Vagina (tissue), 2 donors: ENCODE measurements around the gene MSMB. TPM values are rescaled to one million over a fixed set of nuclear protein-coding genes. Genes with fewer than 3 reads are reported as not detected.
"Not testable (repeated sequence)": the region's sequence is repeated elsewhere in the genome, so short reads cannot be mapped to it uniquely, and the experiment has no call there.

Experiments
- DNase-seq, 2 donors: peaks; one replicate each; pipeline ENCODE4 v3.0.0-alpha.2; 2017; ENCODE audit errors: extremely low spot score in 2 of 2
- H3K27ac ChIP-seq: fragments of 200-600 bp; sonication (generic); one replicate; pipeline ENCODE4 v1.5.1; 2019
- H3K27me3 ChIP-seq: fragments of 200-600 bp; sonication (generic); one replicate; pipeline ENCODE4 v1.5.1; 2019
- H3K36me3 ChIP-seq, 2 donors: fragments of 200-600 bp; sonication (generic); one replicate each; pipeline ENCODE4 v1.5.1; 2017 to 2019
- H3K4me1 ChIP-seq: fragments of 200-600 bp; sonication (generic); one replicate; pipeline ENCODE4 v1.5.1; 2019
- H3K4me3 ChIP-seq, 2 donors: fragments of 200-600 bp; sonication (generic); 1 replicate in 1 of 2; 2 replicates in 1 of 2; pipeline ENCODE4 v1.5.1; 2016 to 2019
- H3K9me3 ChIP-seq: fragments of 200-600 bp; sonication (generic); one replicate; pipeline ENCODE4 v1.5.1; 2019
- POLR2A ChIP-seq, 2 donors: fragments of 450-650 bp; IDR thresholded peaks; one replicate each; pipeline ENCODE4 v1.6.1; 2017; ENCODE audit warnings: antibody characterized with exemption in 2 of 2, mild to moderate bottlenecking in 2 of 2, moderate library complexity in 2 of 2
- POLR2AphosphoS5 ChIP-seq, 2 donors: sonication (generic); formaldehyde crosslinking; IDR thresholded peaks; one replicate each; pipeline ENCODE4 v1.9.0; 2017; ENCODE audit warnings: antibody characterized with exemption in 2 of 2, mild to moderate bottlenecking in 2 of 2, low read depth in 1 of 2; ENCODE audit not compliant: insufficient read depth in 1 of 2
- intact Hi-C: fragments of 100-400 bp; cut with DNase I; formaldehyde crosslinking; loops from one replicate; pipeline ENCODE4 v1.15.1; 2023
- total RNA-seq: library from RNA; depleted of rRNA; stranded (reverse); fragments of >200 nt; gene quantifications from one replicate; pipeline ENCODE4 v1.2.3, GENCODE V29; 2016
- TF ChIP-seq, protein P1 (sequence below), 3 experiments: fragments of 450-650 bp in 2 of 3; fragments of 200-600 bp in 1 of 3; sonication (generic) in 1 of 3; IDR thresholded peaks; one replicate each; pipeline ENCODE4 v1.5.1; 2017 to 2019; ENCODE audit warnings: antibody characterized with exemption in 3 of 3, mild to moderate bottlenecking in 2 of 3, moderate library complexity in 2 of 3

MSMB gene
- total RNA-seq, 1 donor from 2014 or later, result not detected

- no peaks in the 10 kb centered on the region for H3K36me3 ChIP-seq
- TF ChIP-seq POLR2A (IDR thresholded peaks at IDR 0.05) (no peak), POLR2AphosphoS5 (IDR thresholded peaks at IDR 0.05; ENCODE audit: insufficient read depth in 1 of 2, low read depth in 1 of 2) (no peak)
- TF ChIP-seq, protein P1, sequence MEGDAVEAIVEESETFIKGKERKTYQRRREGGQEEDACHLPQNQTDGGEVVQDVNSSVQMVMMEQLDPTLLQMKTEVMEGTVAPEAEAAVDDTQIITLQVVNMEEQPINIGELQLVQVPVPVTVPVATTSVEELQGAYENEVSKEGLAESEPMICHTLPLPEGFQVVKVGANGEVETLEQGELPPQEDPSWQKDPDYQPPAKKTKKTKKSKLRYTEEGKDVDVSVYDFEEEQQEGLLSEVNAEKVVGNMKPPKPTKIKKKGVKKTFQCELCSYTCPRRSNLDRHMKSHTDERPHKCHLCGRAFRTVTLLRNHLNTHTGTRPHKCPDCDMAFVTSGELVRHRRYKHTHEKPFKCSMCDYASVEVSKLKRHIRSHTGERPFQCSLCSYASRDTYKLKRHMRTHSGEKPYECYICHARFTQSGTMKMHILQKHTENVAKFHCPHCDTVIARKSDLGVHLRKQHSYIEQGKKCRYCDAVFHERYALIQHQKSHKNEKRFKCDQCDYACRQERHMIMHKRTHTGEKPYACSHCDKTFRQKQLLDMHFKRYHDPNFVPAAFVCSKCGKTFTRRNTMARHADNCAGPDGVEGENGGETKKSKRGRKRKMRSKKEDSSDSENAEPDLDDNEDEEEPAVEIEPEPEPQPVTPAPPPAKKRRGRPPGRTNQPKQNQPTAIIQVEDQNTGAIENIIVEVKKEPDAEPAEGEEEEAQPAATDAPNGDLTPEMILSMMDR (IDR thresholded peaks at IDR 0.05), result no peak
- H3K27me3 ChIP-seq, result no peaks in the 10 kb centered on the region
- no peaks in the 10 kb centered on the region for H3K9me3 ChIP-seq
- no peak overlapping the region for H3K27ac ChIP-seq
- H3K4me3 ChIP-seq, result no peak overlapping the region
- DNase-seq, result peak; percentile 64 to 89
- intact Hi-C loops, result no loop called here
- no peaks in the 10 kb centered on the region for H3K4me1 ChIP-seq
Observed at GRCh38 chr10:46091828-46092523, 45.9 kb upstream of the MSMB start.

DNA sequence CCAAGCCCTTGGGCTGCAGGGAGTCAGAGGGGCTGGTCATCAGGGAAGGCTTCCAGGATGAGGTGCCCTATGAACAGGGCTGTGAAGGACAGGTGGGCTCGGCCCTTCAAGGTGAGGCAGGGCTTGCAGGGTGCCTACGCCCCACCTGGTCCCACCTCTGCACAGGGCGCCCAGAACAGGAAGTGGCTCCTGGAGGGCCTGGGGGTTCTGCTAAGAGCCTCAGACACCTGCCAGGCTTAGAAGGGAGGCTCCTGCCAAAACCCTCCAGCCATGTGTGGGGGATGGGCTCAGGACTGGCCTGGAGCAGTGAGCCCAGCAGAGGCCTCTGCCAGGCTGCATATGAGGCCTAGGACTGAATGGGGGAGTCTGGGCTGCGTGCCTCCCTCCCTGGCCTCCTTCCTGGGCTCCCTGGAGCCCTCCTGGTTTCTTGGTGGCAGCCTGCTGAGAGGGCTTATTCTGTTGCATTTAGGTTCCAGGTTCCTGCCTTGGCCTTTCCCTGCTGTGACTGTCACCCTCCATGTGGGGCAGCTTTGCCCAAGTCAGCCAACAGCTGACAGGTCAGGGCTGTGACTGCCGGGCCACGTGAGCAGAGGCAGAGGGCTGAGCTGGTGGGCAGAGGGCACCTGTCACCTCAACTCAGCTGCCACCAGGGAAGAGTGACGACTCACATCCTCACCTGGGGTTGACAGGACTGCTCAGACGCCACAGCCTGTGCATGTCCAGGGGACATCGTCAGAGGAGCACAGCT, 45.2 kb upstream of the MSMB start:
- H3K27me3 ChIP-seq, result no peaks in the 10 kb centered on the region
- no peak overlapping the region for H3K27ac ChIP-seq
- peak; percentile 60 to 94 for DNase-seq
- TF ChIP-seq POLR2A (IDR thresholded peaks at IDR 0.05) (no peak), POLR2AphosphoS5 (IDR thresholded peaks at IDR 0.05; ENCODE audit: insufficient read depth in 1 of 2, low read depth in 1 of 2) (no peak)
- TF ChIP-seq, protein P1 (IDR thresholded peaks at IDR 0.05), result no peak
- H3K4me3 ChIP-seq, result no peak overlapping the region
- H3K4me1 ChIP-seq, result no peaks in the 10 kb centered on the region
- no peaks in the 10 kb centered on the region for H3K36me3 ChIP-seq
- H3K9me3 ChIP-seq, result no peaks in the 10 kb centered on the region
- intact Hi-C loops, result no loop called here

DNA sequence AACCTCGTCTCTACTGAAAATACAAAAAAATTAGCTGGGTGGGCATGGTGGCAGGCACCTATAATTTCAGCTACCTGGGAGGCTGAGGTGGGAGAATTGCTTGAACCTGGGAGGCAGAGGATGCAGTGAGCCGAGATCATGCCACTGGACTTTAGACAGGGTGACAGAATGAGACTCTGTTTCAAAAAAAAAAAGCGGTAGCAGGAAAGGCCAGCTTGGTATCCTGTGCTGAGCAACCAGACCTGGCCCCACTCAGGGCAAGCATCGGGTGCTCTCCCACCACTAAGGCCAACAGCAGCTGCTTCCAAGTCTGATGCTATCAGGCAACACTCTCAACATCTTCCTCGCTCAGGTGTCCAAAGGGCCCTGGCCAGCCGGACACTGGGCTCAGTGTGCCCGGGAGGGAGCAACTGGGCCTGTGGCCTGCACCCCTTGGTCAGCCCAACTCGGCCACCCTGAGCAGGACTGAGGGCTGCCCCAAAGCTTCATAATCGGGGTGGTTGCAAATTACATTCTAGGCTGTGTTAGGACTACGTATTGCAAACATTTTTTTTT, 44.3 kb upstream of the MSMB start:
- TF ChIP-seq POLR2A (IDR thresholded peaks at IDR 0.05), result no peak
- no peak for TF ChIP-seq POLR2AphosphoS5 (IDR thresholded peaks at IDR 0.05; ENCODE audit: insufficient read depth in 1 of 2, low read depth in 1 of 2)
- TF ChIP-seq, protein P1 (IDR thresholded peaks at IDR 0.05), result no peak
- intact Hi-C loops, result no loop called here

GRCh38 chr10:46087381-46087780, 41.3 kb upstream of the MSMB start:
- H3K27ac ChIP-seq, H3K4me1 ChIP-seq, H3K4me3 ChIP-seq, H3K9me3 ChIP-seq, H3K36me3 ChIP-seq, intact Hi-C loops, H3K27me3 ChIP-seq: not testable (repeated sequence)
- peak in 1 of 2 donors; percentile 7 for DNase-seq

More for the DNA sequence above, 44.3 kb upstream of the MSMB start:
- DNase-seq, result peak; percentile 22 to 72
- no peaks in the 10 kb centered on the region for H3K4me1 ChIP-seq
- H3K4me3 ChIP-seq, result no peak overlapping the region
- H3K36me3 ChIP-seq, result no peaks in the 10 kb centered on the region
- no peak overlapping the region for H3K27ac ChIP-seq
- H3K27me3 ChIP-seq, result no peaks in the 10 kb centered on the region
- H3K9me3 ChIP-seq, result no peaks in the 10 kb centered on the region

DNA sequence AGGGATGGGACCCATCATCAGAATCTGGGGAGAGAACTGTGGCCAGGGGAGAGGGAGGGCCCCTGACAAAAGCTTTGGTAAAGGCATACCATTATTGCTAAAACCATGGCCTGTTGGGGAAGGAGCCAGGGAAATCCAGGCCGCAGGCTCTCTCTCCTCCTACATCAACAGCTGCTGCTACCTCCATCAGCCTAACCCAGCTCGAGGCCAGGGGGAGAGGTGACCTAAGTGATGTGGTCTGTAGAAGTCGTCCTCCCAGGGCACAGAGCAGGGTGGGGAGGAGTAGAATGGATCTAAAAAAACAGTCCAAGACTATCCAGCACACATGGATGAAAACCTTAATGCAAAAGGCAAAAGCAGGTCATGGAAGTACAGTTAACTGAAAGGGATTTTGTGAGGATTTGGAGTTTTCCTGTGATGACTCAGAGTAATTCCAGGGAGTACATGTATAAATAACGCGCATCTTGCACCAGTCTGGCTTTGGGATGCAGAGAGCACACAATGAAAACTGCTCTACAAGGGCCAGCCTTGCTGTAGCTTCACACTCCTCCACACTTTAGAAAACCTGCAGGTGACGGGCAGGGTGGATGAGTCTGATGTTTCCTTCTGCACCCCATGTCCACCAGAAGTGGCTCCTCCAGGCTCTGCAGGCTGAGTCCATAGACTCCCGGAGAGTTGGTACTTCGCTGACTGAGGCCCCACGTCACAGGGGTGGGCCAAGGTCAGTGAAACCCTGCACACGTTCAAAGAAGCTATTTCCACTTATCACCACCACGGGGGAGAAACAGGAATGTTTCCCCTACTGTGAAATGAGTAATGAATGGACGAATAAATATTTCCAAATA, 38.5 kb upstream of the MSMB start:
- no peaks in the 10 kb centered on the region for H3K27me3 ChIP-seq

More for the DNA sequence above, 38.5 kb upstream of the MSMB start:
- Histone ChIP-seq H3K27ac (no peak overlapping the region), H3K4me3 (no peak overlapping the region), H3K4me1 (no peaks in the 10 kb centered on the region), H3K36me3 (no peaks in the 10 kb centered on the region), H3K9me3 (no peaks in the 10 kb centered on the region)
- TF ChIP-seq POLR2A (IDR thresholded peaks at IDR 0.05) (no peak), POLR2AphosphoS5 (IDR thresholded peaks at IDR 0.05; ENCODE audit: insufficient read depth in 1 of 2, low read depth in 1 of 2) (no peak)
- TF ChIP-seq, protein P1 (IDR thresholded peaks at IDR 0.05), result no peak
- peak; percentile 43 to 76 for DNase-seq
- intact Hi-C loops, result no loop called here
